HG02763 (cell line): Measurements from ENCODE around the gene PRKCSH.
"Not testable (repeated sequence)": the region's sequence is repeated elsewhere in the genome, so short reads cannot be mapped to it uniquely, and the experiment has no call there.

Source experiments
- ATAC-seq: cut with Tn5 transposase; IDR thresholded peaks from one replicate; pipeline ENCODE4 v1.9.1; 2021; ENCODE audit warnings: mild to moderate bottlenecking, moderate library complexity; ENCODE audit not compliant: unreplicated experiment

PRKCSH gene

DNA sequence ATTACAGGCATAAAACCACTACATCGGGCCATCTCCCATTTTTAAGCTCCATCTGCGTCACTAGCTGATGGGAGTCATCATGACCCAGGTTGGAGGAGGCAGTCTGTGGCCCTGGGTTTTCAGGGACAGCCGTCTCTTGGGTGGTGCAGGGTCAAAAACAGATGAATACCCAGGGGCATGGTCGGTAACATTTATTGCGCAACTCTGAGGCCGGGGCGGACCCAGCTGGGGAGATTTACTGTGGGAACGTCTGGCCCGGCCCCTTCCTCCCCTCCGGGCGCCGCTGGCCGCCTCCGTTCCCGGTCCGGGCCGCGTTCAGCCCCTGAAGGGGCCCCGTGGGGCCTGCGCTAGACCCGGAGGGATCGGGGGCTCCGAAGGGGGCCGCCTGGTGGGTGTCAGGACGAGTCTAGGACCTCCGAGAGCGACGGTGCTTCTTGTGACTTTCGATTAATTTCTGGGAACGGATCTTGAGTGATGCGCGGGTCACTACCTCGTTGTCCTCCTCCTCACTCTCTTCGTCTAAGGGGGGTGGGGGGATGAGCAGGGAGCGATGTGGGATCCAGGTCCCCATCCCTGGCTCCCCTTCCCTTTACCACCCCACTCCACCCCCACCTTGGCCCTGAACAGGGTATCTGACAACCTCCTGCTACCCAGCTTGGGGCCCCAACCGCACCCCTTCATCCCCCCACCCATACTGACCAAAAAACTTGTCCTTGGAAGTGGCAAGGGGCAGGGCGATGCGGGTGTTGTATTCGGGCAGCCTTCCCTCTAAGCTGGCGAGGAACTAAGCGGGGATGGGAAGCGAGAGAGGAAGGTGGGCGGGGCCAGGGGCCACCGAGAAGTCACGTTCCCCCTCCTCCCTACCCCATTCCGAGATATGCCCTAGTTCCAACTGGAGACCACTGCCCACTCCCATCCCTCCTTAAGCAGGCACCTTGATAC, 14.7 kb upstream of the PRKCSH start:
- no peak for ATAC-seq

DNA sequence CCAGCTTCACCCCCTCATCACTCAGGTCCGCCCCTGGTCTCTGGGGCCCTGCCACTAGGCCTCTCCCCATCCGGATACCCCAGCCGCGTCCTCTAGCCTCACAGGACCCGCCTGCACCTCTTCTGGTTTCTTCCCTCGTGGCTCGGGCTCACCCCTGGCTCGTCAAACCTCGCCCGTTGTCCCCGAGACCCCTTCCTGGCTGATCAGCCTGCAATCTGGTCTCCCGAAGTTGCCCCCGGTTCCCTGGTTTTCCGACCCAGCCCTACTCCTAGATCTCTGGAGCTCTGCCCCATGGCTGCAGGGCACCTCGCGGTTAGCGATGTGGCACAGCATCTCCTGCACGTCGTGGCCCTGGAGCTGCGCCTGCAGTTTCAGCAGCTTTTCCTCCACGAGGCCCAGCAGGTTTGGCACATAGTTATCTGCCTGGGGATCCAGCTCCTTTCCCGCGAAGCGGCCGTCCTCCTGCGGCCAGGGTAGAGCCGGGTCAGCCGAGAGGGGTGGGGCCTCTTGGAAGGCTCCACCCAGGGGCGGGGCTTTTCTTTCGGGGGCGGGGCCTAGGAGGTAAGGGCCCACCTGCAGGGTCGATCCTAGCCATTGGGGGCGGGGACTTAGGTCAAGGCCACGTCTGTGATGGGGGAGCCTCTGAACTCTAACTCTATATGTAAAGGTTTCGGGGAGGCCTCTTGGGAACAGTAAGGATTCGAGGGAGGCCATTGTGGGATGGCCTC, 13.9 kb upstream of the PRKCSH start:
- ATAC-seq, result peak; percentile 21

DNA sequence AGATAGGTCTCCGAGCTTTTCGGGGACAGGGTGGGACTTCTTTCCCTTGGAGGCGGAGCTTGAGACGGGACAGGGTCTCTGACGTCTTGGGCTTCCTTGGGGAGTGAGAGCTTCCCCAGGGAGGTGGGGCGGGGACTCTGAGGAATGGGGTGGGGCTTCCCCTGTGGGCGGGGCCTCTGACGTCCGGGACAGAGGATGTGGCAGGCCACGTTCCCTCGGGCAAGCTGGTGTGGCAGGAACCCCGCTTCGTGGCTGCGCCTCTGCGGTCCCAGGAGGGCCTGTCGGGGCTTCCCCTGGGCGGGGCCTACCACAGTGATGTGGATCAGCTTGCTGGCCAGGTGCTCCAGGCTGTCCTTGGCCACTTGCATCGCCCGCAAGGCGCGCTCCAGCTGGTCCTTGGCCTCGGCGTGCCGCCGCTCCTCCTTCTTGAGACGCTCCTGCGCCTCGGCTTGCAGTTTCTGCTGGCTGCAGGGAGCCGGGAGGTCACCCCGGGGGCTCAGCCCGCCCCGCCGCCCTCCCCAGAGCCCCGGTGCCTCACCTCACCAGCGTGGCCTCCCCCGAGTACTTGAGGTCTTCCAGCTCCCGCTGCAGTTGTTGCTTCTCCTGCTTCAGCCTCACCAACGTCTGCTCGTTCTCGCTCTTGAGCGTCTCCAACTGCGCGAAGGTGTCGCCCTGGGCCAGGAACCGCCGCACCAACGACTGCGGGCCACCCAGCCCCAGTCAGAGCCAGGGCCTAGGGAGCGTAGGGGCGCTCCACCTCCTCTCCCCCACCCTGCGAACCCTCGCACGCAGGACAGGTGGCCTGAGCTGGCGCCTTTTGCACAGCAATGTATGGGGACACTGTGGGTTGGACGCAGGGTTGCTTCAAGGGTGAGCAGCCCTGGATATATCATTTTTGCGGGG, 13.0 kb upstream of the PRKCSH start:
- ATAC-seq, result peak; percentile 60

DNA sequence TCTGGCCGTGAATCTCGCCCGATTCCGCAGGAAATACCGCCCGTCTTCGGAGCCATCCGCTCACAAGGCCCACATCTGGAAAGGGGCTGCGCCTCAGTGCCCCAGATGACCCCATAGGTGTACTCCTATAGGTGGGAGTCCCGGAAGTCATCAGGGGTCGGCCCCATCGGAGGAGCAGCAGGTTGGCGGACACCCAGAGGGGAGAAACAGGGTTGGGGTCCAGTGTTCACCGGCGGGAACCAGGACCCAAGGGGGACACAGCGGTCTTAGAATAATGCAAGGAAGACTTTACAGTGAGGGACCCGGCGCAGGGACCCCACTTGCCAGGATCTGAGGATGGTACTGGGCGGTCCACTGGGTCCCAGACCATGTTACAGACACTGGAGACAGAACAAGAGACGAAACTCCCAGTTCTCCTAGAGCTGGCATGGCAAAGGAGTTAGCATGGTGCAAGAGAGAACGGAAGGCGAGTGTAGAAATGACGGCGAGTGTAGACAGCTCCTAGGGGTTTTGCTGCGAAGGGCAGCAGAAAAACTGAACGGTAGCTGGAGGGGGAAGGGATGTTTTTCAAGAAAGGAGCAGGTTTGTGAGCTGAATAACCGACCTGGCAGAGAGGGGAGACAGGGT, 12.2 kb upstream of the PRKCSH start:
- ATAC-seq, result no peak

DNA sequence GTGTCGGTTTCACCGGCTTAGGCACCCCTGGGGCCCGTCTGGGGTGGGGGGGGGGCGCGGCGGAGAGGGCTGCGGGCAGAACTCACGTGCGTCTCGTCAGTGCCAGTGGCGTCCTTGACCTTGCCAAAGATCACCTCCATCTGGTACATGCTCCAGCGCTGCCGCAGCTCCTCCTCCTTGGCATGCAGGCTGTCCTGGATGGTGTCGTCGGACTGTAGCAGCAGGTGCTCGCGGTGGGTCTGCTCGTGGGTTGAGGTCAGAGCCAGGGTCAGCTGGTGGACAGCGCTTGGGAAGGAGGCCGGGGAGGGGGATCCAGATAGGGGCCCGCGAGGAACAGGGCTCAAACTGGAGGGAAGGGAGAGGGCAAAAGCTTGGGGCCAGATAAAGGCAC, 11.6 kb upstream of the PRKCSH start:
- ATAC-seq, result no peak

DNA sequence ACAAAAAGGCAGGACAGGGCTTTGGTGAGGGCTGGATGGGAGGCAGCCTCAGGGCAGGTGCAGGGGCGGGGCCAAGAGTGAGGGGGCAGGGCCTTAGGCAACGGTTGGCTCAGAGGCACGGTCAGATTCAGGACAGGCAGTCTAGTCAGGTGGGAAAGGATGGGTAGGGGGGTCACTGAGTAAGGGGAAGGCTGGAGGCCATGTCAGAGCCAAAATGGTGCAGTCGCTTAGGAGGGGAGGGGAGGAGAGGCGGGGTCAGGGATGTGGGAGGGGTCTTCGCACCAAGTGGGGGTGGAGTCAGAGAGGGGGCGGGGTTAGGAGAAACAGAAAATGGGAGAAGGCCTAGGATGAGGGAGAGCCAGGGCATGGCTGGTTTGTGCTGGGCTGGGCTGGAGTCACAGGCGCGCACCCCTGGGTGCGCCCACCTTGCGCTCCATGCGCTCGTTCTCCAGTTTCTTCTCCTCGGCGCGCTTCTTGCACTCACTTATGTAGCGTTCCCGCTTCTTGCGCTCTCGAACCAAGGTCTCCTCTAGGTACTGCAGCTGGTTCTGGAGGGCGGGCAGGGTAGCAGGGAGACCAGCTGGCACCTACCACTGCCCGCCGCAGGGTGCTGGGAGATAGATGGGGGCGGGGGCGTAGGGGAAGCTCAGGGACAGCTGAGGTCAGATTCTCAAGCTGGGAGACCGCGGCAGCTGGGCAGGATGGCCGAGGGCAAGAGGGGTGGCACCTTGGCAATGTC, 9.5 kb upstream of the PRKCSH start:
- no peak for ATAC-seq

DNA sequence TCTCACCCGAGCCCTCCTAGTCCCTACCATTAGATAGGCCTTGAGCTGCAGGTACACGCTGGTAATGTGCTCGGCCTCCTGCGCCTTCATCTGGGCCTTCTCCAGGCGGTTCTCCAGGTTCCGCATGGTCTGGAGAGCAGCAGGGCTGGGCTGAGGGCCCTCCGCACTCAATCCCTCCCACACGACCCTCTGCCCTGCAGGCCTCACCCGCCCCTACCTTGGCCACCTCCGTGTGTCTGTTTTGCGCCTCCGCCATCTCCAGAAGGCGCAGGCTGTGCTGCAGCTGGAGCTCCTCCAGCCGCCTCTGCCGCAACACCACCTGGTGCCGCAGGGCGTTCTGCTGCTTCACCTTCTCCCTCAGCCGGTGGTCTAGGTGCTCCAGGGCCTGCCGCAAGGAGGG, 8.8 kb upstream of the PRKCSH start:
- ATAC-seq, result no peak

DNA sequence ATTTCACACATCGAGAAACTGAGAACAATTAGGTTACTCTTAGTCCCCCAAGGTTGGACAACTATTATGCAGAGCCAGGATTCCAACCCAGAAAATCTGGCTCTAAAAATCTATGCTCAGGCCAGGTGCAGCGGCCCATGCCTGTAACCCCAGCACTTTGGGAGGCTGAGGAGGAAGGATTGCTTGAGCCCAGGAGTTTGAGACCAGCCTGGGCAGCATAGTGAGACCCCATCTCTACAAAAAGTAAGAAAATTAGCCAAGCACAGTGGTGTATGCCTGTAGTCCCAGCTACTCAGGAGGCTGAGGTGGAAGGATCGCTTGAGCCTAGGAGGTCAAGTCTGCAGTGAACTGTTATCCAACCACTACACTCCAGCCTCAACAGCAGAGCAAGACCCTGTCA, 1.9 kb upstream of the PRKCSH start:
- not testable (repeated sequence) for ATAC-seq

DNA sequence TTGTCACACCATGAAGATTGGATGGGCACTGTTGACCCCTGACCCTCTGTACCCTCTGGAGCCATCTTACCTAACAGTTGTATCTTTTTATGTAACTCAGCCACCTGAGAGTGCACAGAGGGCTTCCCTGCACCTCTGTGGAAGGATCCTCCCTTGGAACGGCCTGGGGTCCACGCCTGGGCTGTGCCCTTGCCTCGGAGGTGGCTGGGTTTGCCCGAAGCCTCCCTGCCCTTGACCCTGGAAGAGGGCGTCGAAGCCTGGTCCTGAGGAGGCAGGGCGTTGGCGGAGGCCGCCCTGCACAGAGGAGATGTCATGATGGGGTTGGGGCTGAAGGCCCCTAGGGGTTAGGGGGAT, 755 bp upstream of the PRKCSH start:
- peak; percentile 7 for ATAC-seq

DNA sequence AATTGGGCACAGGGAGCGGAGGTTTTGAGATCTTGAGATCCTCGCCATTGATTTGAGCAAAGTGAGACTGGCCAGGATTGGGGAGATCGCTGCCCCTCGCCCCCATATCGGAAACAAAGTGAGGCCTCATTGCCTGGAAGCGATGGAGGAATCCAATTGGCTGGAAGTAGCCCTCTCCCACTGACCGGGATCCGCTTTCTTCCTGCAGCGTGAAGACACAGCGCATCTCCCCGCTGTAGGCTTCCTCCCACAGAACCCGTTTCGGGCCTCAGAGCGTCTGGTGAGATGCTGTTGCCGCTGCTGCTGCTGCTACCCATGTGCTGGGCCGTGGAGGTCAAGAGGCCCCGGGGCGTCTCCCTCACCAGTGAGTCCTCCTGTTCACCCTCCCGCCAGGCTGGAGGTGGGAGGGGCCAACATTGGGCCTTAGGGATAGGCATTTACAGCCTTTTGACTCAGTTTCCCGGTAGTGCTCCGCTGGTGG, 438 bp downstream of the PRKCSH start:
- no peak for ATAC-seq

DNA sequence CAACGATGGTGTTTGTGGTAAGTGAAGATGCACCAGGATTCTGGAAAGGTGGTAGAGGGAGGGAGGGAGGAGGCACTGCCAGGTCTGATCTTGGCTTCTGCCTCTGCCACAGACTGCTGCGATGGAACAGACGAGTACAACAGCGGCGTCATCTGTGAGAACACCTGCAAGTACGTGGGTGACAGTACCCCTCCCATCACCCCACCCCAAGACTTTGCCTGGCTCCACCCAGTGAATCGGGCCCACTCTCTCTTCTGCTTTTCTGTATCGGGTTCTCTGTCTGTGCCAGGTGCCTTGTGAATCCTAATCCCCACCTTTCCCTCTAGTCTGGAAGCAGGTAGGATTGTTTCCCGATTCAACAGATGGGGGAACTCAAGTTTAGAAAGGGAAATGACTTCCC, 2.5 kb downstream of the PRKCSH start:
- ATAC-seq, result no peak

DNA sequence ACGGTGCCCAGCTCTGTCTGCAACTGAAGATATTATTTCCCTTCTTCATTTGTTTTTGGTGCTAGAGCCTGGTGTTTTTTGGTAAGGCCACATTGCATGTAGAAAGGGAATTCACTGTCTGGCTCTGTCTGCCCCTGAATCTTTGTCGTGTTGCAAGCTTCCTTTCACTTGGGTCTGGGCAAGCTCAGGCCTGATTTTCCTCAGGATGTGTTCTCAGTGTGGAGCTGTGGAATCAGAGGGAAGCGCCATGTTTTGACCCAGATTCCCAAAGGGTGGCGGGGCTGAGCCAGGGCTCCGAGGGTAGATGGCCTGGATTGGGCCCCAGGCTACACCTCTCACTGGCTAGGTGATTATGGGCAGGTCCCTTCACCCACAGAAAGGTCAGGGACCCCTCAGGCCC, 8.6 kb downstream of the PRKCSH start:
- ATAC-seq, result no peak

DNA sequence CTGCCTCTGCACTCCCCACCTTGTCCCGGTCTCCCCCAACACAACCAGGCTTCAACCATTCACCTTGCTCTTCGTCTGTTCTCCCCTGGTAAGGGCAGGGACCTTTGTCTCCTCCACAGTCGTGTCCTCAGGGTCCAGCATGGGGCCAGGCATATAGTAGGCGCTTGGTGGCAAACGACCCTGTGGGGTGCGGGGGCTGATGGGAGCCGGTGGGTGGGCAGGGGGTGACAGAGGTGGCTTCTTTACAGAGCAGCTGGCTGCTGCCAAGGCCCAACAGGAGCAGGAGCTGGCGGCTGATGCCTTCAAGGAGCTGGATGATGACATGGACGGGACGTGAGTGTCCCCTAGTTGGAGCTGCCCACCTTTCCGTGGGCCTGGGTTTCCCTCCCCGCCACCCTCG, 9.7 kb downstream of the PRKCSH start:
- no peak for ATAC-seq

DNA sequence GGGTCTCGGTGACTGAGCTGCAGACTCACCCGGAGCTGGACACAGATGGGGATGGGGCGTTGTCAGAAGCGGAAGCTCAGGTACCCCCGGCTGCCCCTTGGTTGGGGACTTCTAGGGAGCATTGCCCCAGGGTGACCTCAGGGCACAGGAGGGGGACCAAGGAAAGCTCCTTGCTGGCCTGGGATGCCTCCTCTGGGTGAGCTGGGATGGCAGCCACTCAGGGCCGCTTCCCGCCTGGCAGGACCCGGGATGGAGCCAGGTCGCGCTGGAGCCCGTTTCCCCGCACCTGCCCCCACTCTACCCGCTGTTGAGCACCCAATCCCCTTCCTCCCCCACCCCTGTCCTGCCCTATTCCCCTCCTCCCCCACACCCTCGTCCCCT, 10.8 kb downstream of the PRKCSH start:
- no peak for ATAC-seq

DNA sequence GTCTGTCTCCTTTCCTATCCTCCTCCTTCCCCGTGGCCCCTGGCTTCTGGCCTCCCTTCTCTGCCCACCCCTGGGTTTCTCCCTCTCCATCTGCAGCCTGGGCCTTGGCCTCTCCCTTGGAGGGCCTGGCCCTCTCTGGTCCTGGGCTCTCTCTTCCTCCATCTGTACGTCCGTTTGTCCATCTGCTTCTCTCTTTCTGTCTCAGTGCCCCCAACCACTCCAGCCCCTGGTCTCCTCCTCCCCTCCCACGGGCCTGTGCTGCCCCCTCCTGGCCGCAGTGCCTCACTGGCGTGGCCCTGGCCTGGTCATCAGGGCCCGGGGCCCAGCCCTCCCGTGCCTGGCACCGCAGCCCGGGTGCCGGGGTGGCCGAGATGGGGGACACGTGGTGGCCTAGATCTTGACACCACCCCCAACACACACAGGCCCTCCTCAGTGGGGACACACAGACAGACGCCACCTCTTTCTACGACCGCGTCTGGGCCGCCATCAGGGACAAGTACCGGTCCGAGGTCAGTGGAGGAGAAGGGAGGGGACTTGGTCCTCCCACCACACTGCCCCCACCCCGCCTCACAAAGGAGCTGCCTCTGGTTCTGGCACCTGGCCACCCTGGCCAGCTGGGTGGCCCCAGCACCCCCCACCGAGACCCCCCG, 11.3 kb downstream of the PRKCSH start:
- no peak for ATAC-seq

DNA sequence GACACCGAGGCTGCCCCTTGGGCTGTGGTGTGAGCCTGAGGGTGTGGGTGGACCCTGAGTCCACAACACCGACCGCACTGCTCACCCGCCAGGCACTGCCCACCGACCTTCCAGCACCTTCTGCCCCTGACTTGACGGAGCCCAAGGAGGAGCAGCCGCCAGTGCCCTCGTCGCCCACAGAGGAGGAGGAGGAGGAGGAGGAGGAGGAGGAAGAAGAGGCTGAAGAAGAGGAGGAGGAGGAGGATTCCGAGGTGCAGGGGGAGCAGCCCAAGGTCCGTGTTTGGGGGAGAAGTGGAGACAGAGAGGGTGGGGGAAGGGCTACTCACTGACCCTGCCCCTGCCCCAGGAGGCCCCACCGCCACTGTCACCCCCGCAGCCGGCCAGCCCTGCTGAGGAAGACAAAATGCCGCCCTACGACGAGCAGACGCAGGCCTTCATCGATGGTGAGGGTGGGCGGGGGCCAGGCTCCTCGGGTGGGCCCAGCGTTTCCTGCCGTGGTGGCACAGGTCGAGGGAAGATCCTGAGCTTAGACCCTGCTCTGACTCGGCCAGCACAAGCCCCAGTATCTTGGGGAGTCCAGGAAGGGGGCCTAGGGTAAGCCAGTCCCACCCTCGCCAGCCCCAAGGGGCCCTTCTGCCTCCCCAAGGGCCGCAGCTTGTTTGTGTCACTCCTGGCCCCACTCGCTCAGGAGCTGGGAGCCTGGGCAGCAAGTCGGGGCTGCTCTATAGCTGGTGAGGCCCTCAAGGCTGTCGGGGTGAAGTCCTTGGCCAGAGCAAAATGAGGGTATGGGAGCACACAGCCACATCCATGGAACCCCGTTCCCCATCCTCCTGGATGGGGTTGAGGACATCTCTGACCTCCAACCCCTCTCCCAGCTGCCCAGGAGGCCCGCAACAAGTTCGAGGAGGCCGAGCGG, 12.2 kb downstream of the PRKCSH start:
- no peak for ATAC-seq

DNA sequence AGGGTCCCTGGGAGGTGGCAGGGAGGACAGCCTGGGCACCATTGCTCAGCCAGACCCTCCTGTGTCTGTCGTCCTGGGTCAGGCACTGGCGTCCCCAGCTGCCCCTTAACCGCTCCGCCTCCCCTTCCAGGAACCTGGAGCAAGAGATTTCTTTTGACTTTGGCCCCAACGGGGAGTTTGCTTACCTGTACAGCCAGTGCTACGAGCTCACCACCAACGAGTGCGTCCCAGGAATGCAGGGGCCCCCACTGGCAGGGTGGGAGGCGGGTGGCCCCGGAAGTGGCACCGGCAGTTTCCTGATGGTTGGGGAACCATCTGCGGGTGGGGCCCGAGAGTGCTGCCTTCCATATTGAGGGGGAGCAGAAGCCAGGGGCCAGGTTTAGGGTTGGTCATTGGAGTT, 13.0 kb downstream of the PRKCSH start:
- no peak for ATAC-seq

DNA sequence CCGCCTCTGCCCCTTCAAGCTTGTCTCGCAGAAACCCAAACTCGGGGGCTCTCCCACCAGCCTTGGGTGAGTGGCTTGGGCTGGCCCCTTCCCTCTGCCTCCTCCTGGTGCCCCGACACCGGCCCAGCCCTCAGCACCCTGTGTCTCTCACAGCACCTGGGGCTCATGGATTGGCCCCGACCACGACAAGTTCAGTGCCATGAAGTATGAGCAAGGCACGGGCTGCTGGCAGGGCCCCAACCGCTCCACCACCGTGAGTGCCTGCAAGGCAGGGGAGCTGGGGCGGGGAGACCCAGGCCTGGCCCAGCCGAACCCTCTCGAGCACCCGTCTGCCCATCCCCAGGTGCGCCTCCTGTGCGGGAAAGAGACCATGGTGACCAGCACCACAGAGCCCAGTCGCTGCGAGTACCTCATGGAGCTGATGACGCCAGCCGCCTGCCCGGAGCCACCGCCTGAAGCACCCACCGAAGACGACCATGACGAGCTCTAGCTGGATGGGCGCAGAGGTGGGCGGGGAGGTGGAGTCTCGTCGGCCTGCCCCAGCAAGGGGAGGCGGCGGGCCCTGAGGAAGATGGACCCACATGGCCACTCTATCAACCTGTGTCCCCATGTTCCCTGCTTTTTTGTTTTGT, 13.6 kb downstream of the PRKCSH start:
- no peak for ATAC-seq
